RWPE2 (cell line): ENCODE data around the gene TTN.

Source experiments
- ATAC-seq: fragments of 200-7000 bp; cut with Tn5 transposase; 3 replicates; pipeline ENCODE4 v1.9.1; 2021; ENCODE audit warnings: low read depth
- DNase-seq: peaks from one replicate; pipeline ENCODE4 v3.0.0-alpha.2; 2020; ENCODE audit warnings: low spot score
- H3K27ac ChIP-seq: fragments of 450-650 bp; 2 replicates; pipeline ENCODE4 v1.5.1; 2017; ENCODE audit warnings: mild to moderate bottlenecking; ENCODE audit not compliant: poor library complexity, severe bottlenecking
- H3K27me3 ChIP-seq: fragments of 250-450 bp; sonication (Bioruptor Pico); 2 replicates; pipeline ENCODE4 v1.5.1; 2021; ENCODE audit warnings: mild to moderate bottlenecking, moderate library complexity; ENCODE audit not compliant: insufficient read depth, poor library complexity, severe bottlenecking
- H3K36me3 ChIP-seq: fragments of 250-450 bp; sonication (Bioruptor Pico); 2 replicates; pipeline ENCODE4 v1.5.1; 2020; ENCODE audit warnings: low read depth, mild to moderate bottlenecking, moderate library complexity
- H3K4me1 ChIP-seq: fragments of 250-450 bp; sonication (Bioruptor Pico); 2 replicates; pipeline ENCODE4 v1.5.1; 2021; ENCODE audit warnings: mild to moderate bottlenecking, moderate library complexity; ENCODE audit not compliant: insufficient read depth, poor library complexity, severe bottlenecking
- H3K4me3 ChIP-seq: fragments of 250-450 bp; sonication (Bioruptor Pico); 2 replicates; pipeline ENCODE4 v1.5.1; 2021; ENCODE audit warnings: mild to moderate bottlenecking, moderate library complexity; ENCODE audit not compliant: severe bottlenecking
- H3K9me3 ChIP-seq: fragments of 250-450 bp; sonication (Bioruptor Pico); 2 replicates; pipeline ENCODE4 v1.5.1; 2021; ENCODE audit warnings: mild to moderate bottlenecking, moderate library complexity; ENCODE audit not compliant: severe bottlenecking
- CTCF ChIP-seq: fragments of 450-650 bp; IDR thresholded peaks from one replicate; pipeline ENCODE4 v1.5.1; 2017; ENCODE audit warnings: mild to moderate bottlenecking, moderate library complexity; ENCODE audit not compliant: poor library complexity, severe bottlenecking

Gene TTN

GRCh38 chr2:178807227-178808008 is at the start of gene TTN:
TTN (minus strand) TSS chr2:178807423; CDS start chr2:178804642, 2,781 bp downstream.
- no peaks in the 10 kb centered on the region for H3K27me3 ChIP-seq
- H3K27ac ChIP-seq, result no peak within 1 kb of the TSS
- H3K4me1 ChIP-seq, result no peaks in the 10 kb centered on the region
- H3K36me3 ChIP-seq, result no peaks in the 10 kb centered on the region
- DNase-seq (no peak), ATAC-seq (no peak)
- no peak within 1 kb of the TSS for H3K4me3 ChIP-seq
- TF ChIP-seq CTCF, result no peak
- no peaks in the 10 kb centered on the region for H3K9me3 ChIP-seq

- no peaks in the 10 kb centered on the region for H3K4me1 ChIP-seq
- no peaks in the 10 kb centered on the region for H3K36me3 ChIP-seq
- no peaks in the 10 kb centered on the region for H3K27me3 ChIP-seq
- no peak for TF ChIP-seq CTCF
- no peak for DNase-seq
- H3K27ac ChIP-seq, result no peak overlapping the region
- H3K4me3 ChIP-seq, result no peak overlapping the region
- H3K9me3 ChIP-seq, result no peaks in the 10 kb centered on the region
- no peak for ATAC-seq
Measured at GRCh38 chr2:178855151-178855550, 47.9 kb upstream of the TTN start.

- no peaks in the 10 kb centered on the region for H3K9me3 ChIP-seq
- ATAC-seq (no peak), DNase-seq (no peak)
- H3K4me1 ChIP-seq, result no peaks in the 10 kb centered on the region
- no peaks in the 10 kb centered on the region for H3K27me3 ChIP-seq
- H3K36me3 ChIP-seq, result no peaks in the 10 kb centered on the region
- no peak for TF ChIP-seq CTCF
- no peak overlapping the region for H3K27ac ChIP-seq
- no peak overlapping the region for H3K4me3 ChIP-seq
Measured at GRCh38 chr2:178848335-178848734, 41.1 kb upstream of the TTN start.

GRCh38 chr2:178846458-178846802 is 39.2 kb upstream of the TTN start:
- no peak overlapping the region for H3K27ac ChIP-seq
- no peaks in the 10 kb centered on the region for H3K9me3 ChIP-seq
- H3K36me3 ChIP-seq, result no peaks in the 10 kb centered on the region
- H3K4me3 ChIP-seq, result no peak overlapping the region
- H3K4me1 ChIP-seq, result no peaks in the 10 kb centered on the region
- no peak for DNase-seq
- ATAC-seq, result no peak
- H3K27me3 ChIP-seq, result no peaks in the 10 kb centered on the region
- no peak for TF ChIP-seq CTCF

GRCh38 chr2:178845566-178846457 is 38.6 kb upstream of the TTN start:
- no peaks in the 10 kb centered on the region for H3K27me3 ChIP-seq
- no peak overlapping the region for H3K4me3 ChIP-seq
- ATAC-seq (no peak), DNase-seq (no peak)
- no peaks in the 10 kb centered on the region for H3K9me3 ChIP-seq
- H3K4me1 ChIP-seq, result no peaks in the 10 kb centered on the region
- H3K27ac ChIP-seq, result no peak overlapping the region
- no peak for TF ChIP-seq CTCF
- H3K36me3 ChIP-seq, result no peaks in the 10 kb centered on the region
